Bronchial epithelial cell (primary cell): ENCODE measurements around the gene RNF25. TPM values are rescaled to one million over a fixed set of nuclear protein-coding genes. Genes with fewer than 3 reads are reported as not detected.

Experiments
- DNase-seq: peaks from one replicate; pipeline ENCODE4 v3.0.0-alpha.2; 2010; ENCODE audit warnings: low read depth
- FAIRE-seq: peaks from 2 replicates; lab custom pipeline; 2011; peaks lifted over from hg19 to GRCh38; lab: Jason Lieb, UNC
- H3K27me3 ChIP-seq: 2 replicates; pipeline ENCODE4 v1.5.1; 2011; ENCODE audit warnings: low read length; ENCODE audit not compliant: control insufficient read depth, insufficient read depth
- H3K36me3 ChIP-seq: 2 replicates; pipeline ENCODE4 v1.5.1; 2011; ENCODE audit warnings: low read length; ENCODE audit not compliant: control insufficient read depth, insufficient read depth
- H3K4me3 ChIP-seq: 2 replicates; pipeline ENCODE4 v1.5.1; 2011; ENCODE audit warnings: mild to moderate bottlenecking, low read depth, low read length, control low read depth
- CTCF ChIP-seq: IDR thresholded peaks from 2 replicates; pipeline ENCODE4 v1.5.1; 2011; ENCODE audit warnings: mild to moderate bottlenecking, moderate library complexity, low read length, control low read depth, inconsistent platforms; ENCODE audit not compliant: insufficient read depth, severe bottlenecking
- total RNA-seq: library from RNA; depleted of rRNA; stranded (reverse); fragments of >200 nt; gene quantifications from 2 replicates; pipeline ENCODE4 v1.2.1, GENCODE V29; 2014

RNF25 gene
- total RNA-seq, 1 donor from 2014 or later = 32.1 TPM

GRCh38 chr2:218718058-218718457 lies 46.3 kb upstream of the RNF25 start:
- DNase-seq (no peak), FAIRE-seq (no peak)
- TF ChIP-seq CTCF = no peak
- H3K36me3 ChIP-seq = no peaks in the 10 kb centered on the region
- H3K27me3 ChIP-seq = no peaks in the 10 kb centered on the region
- no peak overlapping the region for H3K4me3 ChIP-seq

GRCh38 chr2:218717262-218717661 lies 45.5 kb upstream of the RNF25 start:
- no peaks in the 10 kb centered on the region for H3K36me3 ChIP-seq

GRCh38 chr2:218716070-218716469 lies 44.3 kb upstream of the RNF25 start:
- FAIRE-seq (no peak), DNase-seq (peak; percentile 27)
- Histone ChIP-seq H3K36me3 (no peaks in the 10 kb centered on the region), H3K4me3 (no peak overlapping the region), H3K27me3 (no peaks in the 10 kb centered on the region)
- no peak for TF ChIP-seq CTCF

More at GRCh38 chr2:218717262-218717661, 45.5 kb upstream of the RNF25 start:
- Histone ChIP-seq H3K4me3 (no peak overlapping the region), H3K27me3 (no peaks in the 10 kb centered on the region)
- DNase-seq (peak; percentile 59), FAIRE-seq (no peak)
- TF ChIP-seq CTCF = no peak

- no peak for TF ChIP-seq CTCF
- DNase-seq (no peak), FAIRE-seq (no peak)
- H3K27me3 ChIP-seq = no peaks in the 10 kb centered on the region
- H3K36me3 ChIP-seq = no peaks in the 10 kb centered on the region
- no peak overlapping the region for H3K4me3 ChIP-seq
These were observed 42.1 kb upstream of the RNF25 start for GRCh38 chr2:218713922-218714321.

GRCh38 chr2:218711550-218711929 lies 39.7 kb upstream of the RNF25 start:
- Histone ChIP-seq H3K27me3 (no peaks in the 10 kb centered on the region), H3K36me3 (no peaks in the 10 kb centered on the region), H3K4me3 (peak overlapping the region; percentile 99)
- DNase-seq (no peak), FAIRE-seq (no peak)
- no peak for TF ChIP-seq CTCF
